OCI-LY1 (cell line): ENCODE measurements around the gene TMEM52.
A peak's percentile ranks its signal among the peaks of the same experiment; 100 is the strongest.

ENCODE experiments used
- H2AFZ ChIP-seq: fragments of 200-600 bp; sonication (generic), shearing (Covaris generic); 2 replicates; pipeline ENCODE4 v1.6.0; 2014; ENCODE audit warnings: antibody characterized with exemption, mild to moderate bottlenecking, low read length
- H3F3A ChIP-seq: fragments of 200-600 bp; sonication (generic), shearing (Covaris generic); 2 replicates; pipeline ENCODE4 v1.6.0; 2014; ENCODE audit warnings: mild to moderate bottlenecking, antibody characterized with exemption, low read length, moderate library complexity; ENCODE audit not compliant: insufficient read depth
- H3K27ac ChIP-seq: fragments of 200-600 bp; sonication (generic); 2 replicates; pipeline ENCODE4 v1.5.1; 2014; ENCODE audit warnings: low read length, mixed run types, mild to moderate bottlenecking, low read depth; ENCODE audit not compliant: poor library complexity, severe bottlenecking
- H3K27me3 ChIP-seq: fragments of 200-600 bp; sonication (generic); 2 replicates; pipeline ENCODE4 v1.6.0; 2014; ENCODE audit warnings: antibody characterized with exemption, mild to moderate bottlenecking, low read length, moderate library complexity; ENCODE audit not compliant: insufficient read depth
- H3K36me3 ChIP-seq: fragments of 200-600 bp; sonication (generic); 2 replicates; pipeline ENCODE4 v1.6.1; 2014; ENCODE audit warnings: mild to moderate bottlenecking, antibody characterized with exemption, low read length, moderate library complexity, mixed read lengths; ENCODE audit not compliant: insufficient read depth
- H3K4me1 ChIP-seq: fragments of 200-600 bp; sonication (generic); 2 replicates; pipeline ENCODE4 v1.5.1; 2014; ENCODE audit warnings: mild to moderate bottlenecking, low read length, moderate library complexity; ENCODE audit not compliant: insufficient read depth, severe bottlenecking
- H3K4me2 ChIP-seq: fragments of 200-600 bp; sonication (generic), shearing (Covaris generic); 2 replicates; pipeline ENCODE4 v1.6.1; 2014; ENCODE audit warnings: low read length
- H3K4me3 ChIP-seq: fragments of 200-600 bp; sonication (generic); 2 replicates; pipeline ENCODE4 v1.5.1; 2014; ENCODE audit warnings: low read length, low read depth, mild to moderate bottlenecking, mixed read lengths; ENCODE audit not compliant: poor library complexity, severe bottlenecking
- H3K79me2 ChIP-seq: fragments of 200-600 bp; shearing (Covaris generic); 2 replicates; pipeline ENCODE4 v1.6.1; 2016; ENCODE audit warnings: mixed run types, low read length, mixed read lengths; ENCODE audit not compliant: insufficient read depth
- H3K9ac ChIP-seq: fragments of 200-600 bp; sonication (generic), shearing (Covaris generic); 2 replicates; pipeline ENCODE4 v1.6.1; 2014; ENCODE audit warnings: mild to moderate bottlenecking, low read length, mixed read lengths
- H3K9me2 ChIP-seq: fragments of 200-600 bp; sonication (generic), shearing (Covaris generic); 2 replicates; pipeline ENCODE4 v1.6.1; 2014; ENCODE audit warnings: low read depth, mild to moderate bottlenecking, low read length, mixed read lengths
- H3K9me3 ChIP-seq: fragments of 200-600 bp; shearing (Covaris generic); 2 replicates; pipeline ENCODE4 v1.6.1; 2014; ENCODE audit warnings: low read length, mixed read lengths
- H4K20me1 ChIP-seq: fragments of 200-600 bp; sonication (generic), shearing (Covaris generic); 2 replicates; pipeline ENCODE4 v1.6.0; 2016; ENCODE audit warnings: mild to moderate bottlenecking, low read length; ENCODE audit not compliant: insufficient read depth
- EZH2 ChIP-seq: fragments of 200-600 bp; sonication (generic), shearing (Covaris generic); IDR thresholded peaks from 2 replicates; pipeline ENCODE4 v1.8.0; 2017; ENCODE audit warnings: borderline replicate concordance, mixed run types, mild to moderate bottlenecking, antibody characterized with exemption, low read length, moderate library complexity, mixed read lengths
- TF ChIP-seq, protein P1 (sequence below): fragments of 200-600 bp; sonication (generic), shearing (Covaris generic); IDR thresholded peaks from 2 replicates; pipeline ENCODE4 v1.5.1; 2017; ENCODE audit warnings: mild to moderate bottlenecking, antibody characterized with exemption, low read length, moderate library complexity, mixed read lengths

Gene TMEM52

DNA sequence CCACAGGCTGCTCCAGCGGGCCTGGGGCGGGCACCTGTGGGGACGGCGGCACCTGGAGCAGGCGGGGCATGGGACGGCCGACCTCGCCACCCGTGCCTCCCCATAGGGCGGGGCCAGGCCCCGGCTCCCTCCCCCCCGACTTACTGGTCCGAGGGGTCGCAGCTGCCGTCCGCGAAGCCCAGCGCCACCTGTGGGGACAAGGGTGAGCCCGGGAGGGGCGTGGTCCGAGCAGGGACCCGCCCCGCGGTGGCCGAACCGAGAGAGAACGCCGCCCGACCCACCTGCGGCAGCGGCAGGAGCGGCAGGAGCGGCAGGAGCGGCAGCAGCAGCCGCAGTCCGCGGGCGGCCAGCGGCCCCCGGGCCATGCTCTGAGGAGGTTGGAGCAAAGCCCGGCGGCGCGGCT lies at the start of gene TMEM52:
TSS of gene TMEM52 (minus strand) at position 379 of the 403 bp plus-strand sequence. CDS start at position 365, 14 bp downstream.
- Histone ChIP-seq H3K9me3 (no peaks in the 10 kb centered on the region), H3K4me2 (peak within 1 kb of the TSS; percentile 83), H3K4me3 (peak within 1 kb of the TSS; percentile 64), H3K4me1 (peaks cover 9% of the 10 kb centered on the region), H4K20me1 (no peaks in the 10 kb centered on the region), H3K79me2 (no peaks in the 10 kb centered on the region), H2AFZ (no peak within 1 kb of the TSS), H3K9me2 (no peaks in the 10 kb centered on the region), H3K36me3 (no peaks in the 10 kb centered on the region), H3K27ac (no peak within 1 kb of the TSS), H3K27me3 (peaks cover 4% of the 10 kb centered on the region; the same call in 1 of the 2 replicates), H3F3A (no peaks in the 10 kb centered on the region), H3K9ac (no peak within 1 kb of the TSS; the same call in 1 of the 2 replicates)
- TF ChIP-seq, protein P1, sequence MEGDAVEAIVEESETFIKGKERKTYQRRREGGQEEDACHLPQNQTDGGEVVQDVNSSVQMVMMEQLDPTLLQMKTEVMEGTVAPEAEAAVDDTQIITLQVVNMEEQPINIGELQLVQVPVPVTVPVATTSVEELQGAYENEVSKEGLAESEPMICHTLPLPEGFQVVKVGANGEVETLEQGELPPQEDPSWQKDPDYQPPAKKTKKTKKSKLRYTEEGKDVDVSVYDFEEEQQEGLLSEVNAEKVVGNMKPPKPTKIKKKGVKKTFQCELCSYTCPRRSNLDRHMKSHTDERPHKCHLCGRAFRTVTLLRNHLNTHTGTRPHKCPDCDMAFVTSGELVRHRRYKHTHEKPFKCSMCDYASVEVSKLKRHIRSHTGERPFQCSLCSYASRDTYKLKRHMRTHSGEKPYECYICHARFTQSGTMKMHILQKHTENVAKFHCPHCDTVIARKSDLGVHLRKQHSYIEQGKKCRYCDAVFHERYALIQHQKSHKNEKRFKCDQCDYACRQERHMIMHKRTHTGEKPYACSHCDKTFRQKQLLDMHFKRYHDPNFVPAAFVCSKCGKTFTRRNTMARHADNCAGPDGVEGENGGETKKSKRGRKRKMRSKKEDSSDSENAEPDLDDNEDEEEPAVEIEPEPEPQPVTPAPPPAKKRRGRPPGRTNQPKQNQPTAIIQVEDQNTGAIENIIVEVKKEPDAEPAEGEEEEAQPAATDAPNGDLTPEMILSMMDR: peak; percentile 14; the same call in 1 of the 2 replicates
- TF ChIP-seq EZH2: no peak

DNA sequence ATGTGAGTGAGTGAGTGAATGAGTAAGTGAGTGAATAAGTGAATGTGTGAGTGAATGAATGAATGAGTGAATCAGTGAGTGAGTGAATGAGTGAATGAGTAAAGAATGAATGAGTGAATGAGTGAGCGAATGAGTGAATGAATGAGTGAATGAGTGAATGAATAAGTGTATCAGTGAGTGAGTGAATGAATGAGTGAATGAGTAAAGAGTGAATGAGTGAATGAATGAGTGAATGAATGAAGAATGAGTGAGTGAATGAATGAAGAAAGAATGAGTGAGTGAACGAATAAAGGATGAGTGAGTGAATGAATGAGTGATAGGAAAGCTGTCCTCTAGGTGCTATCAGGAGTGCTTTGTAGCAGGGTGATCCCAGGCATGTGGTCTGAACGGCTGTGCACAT lies 48.8 kb upstream of the TMEM52 start:
- H3K79me2 ChIP-seq: no peaks in the 10 kb centered on the region
- H3K4me3 ChIP-seq: no peak overlapping the region
- no peaks in the 10 kb centered on the region for H3F3A ChIP-seq
- H3K27me3 ChIP-seq: no peaks in the 10 kb centered on the region
- no peak overlapping the region for H3K4me2 ChIP-seq
- no peaks in the 10 kb centered on the region for H3K9me2 ChIP-seq
- no peak overlapping the region for H3K27ac ChIP-seq
- H2AFZ ChIP-seq: no peak overlapping the region
- no peaks in the 10 kb centered on the region for H3K9me3 ChIP-seq
- H3K36me3 ChIP-seq: no peaks in the 10 kb centered on the region
- no peaks in the 10 kb centered on the region for H3K4me1 ChIP-seq
- H3K9ac ChIP-seq: no peak overlapping the region
- no peaks in the 10 kb centered on the region for H4K20me1 ChIP-seq
- no peak for TF ChIP-seq EZH2
- TF ChIP-seq, protein P1: no peak

DNA sequence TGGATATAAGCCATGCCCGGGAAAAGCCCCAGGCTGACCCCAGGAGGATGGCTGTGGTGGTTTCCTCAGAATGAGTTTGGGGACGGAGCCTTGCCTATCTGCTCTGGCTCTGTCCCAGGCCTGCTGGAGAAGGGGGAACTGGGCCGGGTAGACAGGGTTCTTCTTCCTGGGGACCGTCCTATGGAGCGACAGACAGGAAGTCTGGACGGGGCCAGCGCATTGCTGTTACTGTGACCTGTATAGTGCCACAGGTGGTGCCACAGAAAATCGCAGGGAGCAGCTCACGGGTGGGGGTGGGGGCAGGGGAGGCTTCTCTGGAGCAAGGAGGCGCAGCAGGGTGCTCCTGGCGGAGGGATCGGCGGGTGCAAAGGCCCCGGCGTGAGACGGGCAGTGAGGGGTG lies 48.1 kb upstream of the TMEM52 start:
- Histone ChIP-seq H3K4me1 (no peaks in the 10 kb centered on the region), H3K79me2 (no peaks in the 10 kb centered on the region), H3F3A (no peaks in the 10 kb centered on the region), H3K9me3 (no peaks in the 10 kb centered on the region), H2AFZ (no peak overlapping the region), H3K27ac (no peak overlapping the region), H3K27me3 (no peaks in the 10 kb centered on the region), H3K4me2 (no peak overlapping the region), H4K20me1 (no peaks in the 10 kb centered on the region), H3K36me3 (no peaks in the 10 kb centered on the region), H3K9ac (no peak overlapping the region), H3K4me3 (no peak overlapping the region), H3K9me2 (no peaks in the 10 kb centered on the region)
- TF ChIP-seq EZH2: no peak
- TF ChIP-seq, protein P1: no peak
